ENCODE results near the gene CDC34. TPM values are rescaled to one million over a fixed set of nuclear protein-coding genes. Genes with fewer than 3 reads are reported as not detected.

The CDC34 gene
- total and polyA plus RNA-seq, 9 of the 15 experiments (the other 6 are each of a cell fraction or from before 2014, with no cell fraction given): 0.80 to 203 (median 65.5) TPM

GRCh38 chr19:543910-544608, 12.5 kb downstream of the CDC34 start, which contains the start of gene GZMM (continued):
- TF ChIP-seq MITF (IDR thresholded peaks at IDR 0.05) (no peak), GABPA (tag; conservative IDR thresholded peaks at IDR 0.05; ENCODE audit: low read depth) (0 out of 2 replicates have a peak, but pooled peaks have one; percentile 23), MLX (CRISPR knock-in tag; conservative IDR thresholded peaks at IDR 0.05) (no peak), MEIS2 (IDR thresholded peaks at IDR 0.05; ENCODE audit: partially characterized antibody) (no peak), ZNF165 (CRISPR knock-in tag; IDR thresholded peaks at IDR 0.05; ENCODE audit: borderline replicate concordance) (no peak), SMAD1 (IDR thresholded peaks at IDR 0.05; ENCODE audit: low read depth, low read length, partially characterized antibody) (no peak), EWSR1 (IDR thresholded peaks at IDR 0.05; ENCODE audit: borderline replicate concordance, low read depth, partially characterized antibody) (no peak), ETS2 (tag; IDR thresholded peaks at IDR 0.05; ENCODE audit: borderline replicate concordance, poor library complexity, severe bottlenecking) (no peak), PHB (CRISPR knock-in tag; IDR thresholded peaks at IDR 0.05) (no peak), ELK1 (CRISPR knock-in tag; IDR thresholded peaks at IDR 0.05) (no peak), GABPB1 (CRISPR knock-in tag; IDR thresholded peaks at IDR 0.05) (peak; percentile 54), ETV5 (CRISPR knock-in tag; IDR thresholded peaks at IDR 0.05; ENCODE audit: low read depth) (0 out of 2 replicates have a peak, but pooled peaks have one; percentile 54), CREM (IDR thresholded peaks at IDR 0.05; ENCODE audit: low read depth) (peak; percentile 55; the same call in 1 of the 2 replicates), MEF2A (IDR thresholded peaks at IDR 0.05; ENCODE audit: control insufficient read depth, low read depth, low read length) (no peak), ZNF444 (CRISPR knock-in tag; IDR thresholded peaks at IDR 0.05) (no peak), HINFP (tag; conservative IDR thresholded peaks at IDR 0.05; ENCODE audit: low read depth) (no peak), PBX2 (CRISPR knock-in tag; IDR thresholded peaks at IDR 0.05; ENCODE audit: low read depth) (no peak), PBX2 (tag; conservative IDR thresholded peaks at IDR 0.05; ENCODE audit: low read depth) (no peak), TCF7L2 (IDR thresholded peaks at IDR 0.05; ENCODE audit: low read depth, low read length) (no peak), POLR2G (IDR thresholded peaks at IDR 0.05; ENCODE audit: low read depth, low read length) (peak; percentile 85), MCM3 (IDR thresholded peaks at IDR 0.05) (no peak)

Data from K562 (cell line).